Left colon (tissue), 2 donors: ENCODE data around the gene TSFM. TPM values are rescaled to one million over a fixed set of nuclear protein-coding genes. Genes with fewer than 3 reads are reported as not detected.
A peak's percentile ranks its signal among the peaks of the same experiment; 100 is the strongest.

Experiments used
- ATAC-seq: fragments of 200-7000 bp; cut with Tn5 transposase; one replicate; pipeline ENCODE4 v1.9.1; 2020; ENCODE audit warnings: mild to moderate bottlenecking, moderate library complexity
- DNase-seq, 2 donors: peaks; one replicate each; pipeline ENCODE4 v3.0.0-alpha.2; 2020
- intact Hi-C, 2 donors: fragments of 100-400 bp; cut with DNase I in 1 of 2; cut with micrococcal nuclease in 1 of 2; formaldehyde crosslinking; loops; one replicate each; pipeline versions ENCODE4 v1.11.2 to v1.14.0; 2022; cut with DNase I, micrococcal nuclease
- total RNA-seq, 2 donors: library from RNA; stranded (reverse); fragmentation: NEBNext Ultra II Directional; extraction: Animal tissue kit (Norgen Biotek cat#: 25700); gene quantifications; one replicate each; pipeline ENCODE4 v1.2.1, GENCODE V29; 2021
- donor health status: DM: no; HTN: no; CAD: no.
- donor health status: DM: yes; HTN: yes; CAD: no.

Gene TSFM
- total RNA-seq, 2 donors from 2014 or later: 25.3 to 31.8 TPM

GRCh38 chr12:57744777-57745484, 37.7 kb upstream of the TSFM start, which contains the start of gene TSPAN31:
TSS of gene TSPAN31 (plus strand) at chr12:57745039. CDS start at chr12:57745155, 116 bp downstream.
- peak; percentile 98 to 99 for DNase-seq
- ATAC-seq: peak; percentile 92
- intact Hi-C loops: no loop called here

- DNase-seq (no peak), ATAC-seq (peak; percentile 8)
- intact Hi-C loops: no loop called here
Observed at GRCh38 chr12:57745485-57745881, 37.1 kb upstream of the TSFM start.

- no peak for ATAC-seq
Observed at GRCh38 chr12:57746025-57746424, 36.6 kb upstream of the TSFM start.

GRCh38 chr12:57749061-57749460, 33.5 kb upstream of the TSFM start:
- intact Hi-C loops: no loop called here
- DNase-seq (no peak), ATAC-seq (no peak)

More at GRCh38 chr12:57746025-57746424, 36.6 kb upstream of the TSFM start:
- intact Hi-C loops: no loop called here
- DNase-seq: no peak

GRCh38 chr12:57750561-57751431, 31.8 kb upstream of the TSFM start:
- ATAC-seq: no peak
- intact Hi-C loops: no loop called here
- no peak for DNase-seq

GRCh38 chr12:57751432-57751787, 31.2 kb upstream of the TSFM start:
- no peak for ATAC-seq
- intact Hi-C loops: no loop called here
- no peak for DNase-seq

- ATAC-seq: peak; percentile 73
- peak; percentile 99 to 100 for DNase-seq
- intact Hi-C loops: no loop called here
Observed at GRCh38 chr12:57751788-57752667, 30.6 kb upstream of the TSFM start, which contains the start of gene CDK4. TSS of gene CDK4 (minus strand) at chr12:57752310. CDS start at chr12:57751717, 593 bp downstream.

- ATAC-seq: no peak
- DNase-seq: no peak
- intact Hi-C loops: no loop called here
Observed at GRCh38 chr12:57752668-57753000, 30.0 kb upstream of the TSFM start.

- ATAC-seq (no peak), DNase-seq (no peak)
- intact Hi-C loops: no loop called here
Observed at GRCh38 chr12:57753756-57754337, 28.7 kb upstream of the TSFM start.

GRCh38 chr12:57754411-57755193, 28.0 kb upstream of the TSFM start, which contains the start of gene MARCHF9:
TSS of gene MARCHF9 (plus strand) at chr12:57755103. CDS start at chr12:57755529, 426 bp downstream.
- peak; percentile 89 to 95 for DNase-seq
- intact Hi-C loops: no loop called here
- peak; percentile 59 for ATAC-seq

- intact Hi-C loops: no loop called here
- DNase-seq: no peak
Observed at GRCh38 chr12:57755194-57755453, 27.5 kb upstream of the TSFM start.

GRCh38 chr12:57755454-57756372, 26.9 kb upstream of the TSFM start:
- ATAC-seq (peak; percentile 31), DNase-seq (peak; percentile 60 to 75)
- intact Hi-C loops: no loop called here

More at GRCh38 chr12:57755194-57755453, 27.5 kb upstream of the TSFM start:
- ATAC-seq: no peak

- intact Hi-C loops: no loop called here
- peak in 1 of 2 donors; percentile 69 for DNase-seq
- no peak for ATAC-seq
Observed at GRCh38 chr12:57756406-57757341, 25.9 kb upstream of the TSFM start.

GRCh38 chr12:57757771-57758170, 24.8 kb upstream of the TSFM start:
- ATAC-seq (no peak), DNase-seq (no peak)
- intact Hi-C loops: no loop called here

- intact Hi-C loops: no loop called here
- ATAC-seq: no peak
- no peak for DNase-seq
Observed at GRCh38 chr12:57758552-57759359, 23.8 kb upstream of the TSFM start.
